MCF 10A (cell line): Measurements from ENCODE around the gene CNIH1. TPM values are rescaled to one million over a fixed set of nuclear protein-coding genes. Genes with fewer than 3 reads are reported as not detected.

ENCODE experiments used
- BruUV-seq: library from RNA; stranded (reverse); fragments of 400-500 nt; replicated peaks from 2 replicates; lab custom pipeline; 2021; lab: Mats Ljungman, UMichigan
- CTCF ChIA-PET: fragments of 300-600 bp; sonication (Branson Sonifier 250); formaldehyde crosslinking; extraction: SDS; loops from one replicate; lab custom pipeline; 2021; ENCODE audit warnings: antibody characterized with exemption, inconsistent platforms; lab: Yijun Ruan, JAX
- POLR2A ChIA-PET: fragments of 300-600, 350-650 bp; sonication (Branson Sonifier 250); formaldehyde crosslinking; extraction: SDS; loops from one replicate; lab custom pipeline; 2020; ENCODE audit warnings: antibody characterized with exemption, inconsistent platforms; lab: Yijun Ruan, JAX
- DNase-seq: peaks from one replicate; pipeline ENCODE4 v3.0.0-alpha.2; 2018; ENCODE audit not compliant: unreplicated experiment
- H3K27ac Mint-ChIP-seq: one replicate; pipeline ENCODE4 v1.8.0; 2022; ENCODE audit warnings: mild to moderate bottlenecking, low read depth, mixed read lengths; ENCODE audit not compliant: unreplicated experiment
- H3K27me3 Mint-ChIP-seq: one replicate; pipeline ENCODE4 v1.8.0; 2022; ENCODE audit warnings: mixed read lengths; ENCODE audit not compliant: insufficient read depth, unreplicated experiment
- H3K36me3 Mint-ChIP-seq: one replicate; pipeline ENCODE4 v1.8.0; 2022; ENCODE audit warnings: mild to moderate bottlenecking, moderate library complexity, mixed read lengths; ENCODE audit not compliant: insufficient read depth, unreplicated experiment
- H3K4me1 Mint-ChIP-seq: one replicate; pipeline ENCODE4 v1.8.0; 2022; ENCODE audit warnings: mixed read lengths; ENCODE audit not compliant: insufficient read depth, unreplicated experiment
- H3K4me3 Mint-ChIP-seq: one replicate; pipeline ENCODE4 v1.8.0; 2022; ENCODE audit warnings: mild to moderate bottlenecking, moderate library complexity, mixed read lengths; ENCODE audit not compliant: unreplicated experiment
- H3K9me3 Mint-ChIP-seq: one replicate; pipeline ENCODE4 v1.8.0; 2022; ENCODE audit warnings: mixed read lengths; ENCODE audit not compliant: unreplicated experiment
- intact Hi-C: fragments of 100-400 bp; cut with micrococcal nuclease; formaldehyde crosslinking; loops from 2 replicates; pipeline ENCODE4 v1.14.1; 2022
- total RNA-seq: library from RNA; stranded (reverse); gene quantifications from 2 replicates; pipeline ENCODE4 v1.2.3, GENCODE V29; 2022
- TF ChIP-seq, protein P1 (sequence below): fragments of 200-600 bp; IDR thresholded peaks from one replicate; pipeline ENCODE4 v1.8.0; 2022; ENCODE audit warnings: antibody characterized with exemption, mild to moderate bottlenecking; ENCODE audit not compliant: unreplicated experiment

Gene CNIH1
- total RNA-seq, 1 experiment from 2014 or later = 228 TPM

DNA sequence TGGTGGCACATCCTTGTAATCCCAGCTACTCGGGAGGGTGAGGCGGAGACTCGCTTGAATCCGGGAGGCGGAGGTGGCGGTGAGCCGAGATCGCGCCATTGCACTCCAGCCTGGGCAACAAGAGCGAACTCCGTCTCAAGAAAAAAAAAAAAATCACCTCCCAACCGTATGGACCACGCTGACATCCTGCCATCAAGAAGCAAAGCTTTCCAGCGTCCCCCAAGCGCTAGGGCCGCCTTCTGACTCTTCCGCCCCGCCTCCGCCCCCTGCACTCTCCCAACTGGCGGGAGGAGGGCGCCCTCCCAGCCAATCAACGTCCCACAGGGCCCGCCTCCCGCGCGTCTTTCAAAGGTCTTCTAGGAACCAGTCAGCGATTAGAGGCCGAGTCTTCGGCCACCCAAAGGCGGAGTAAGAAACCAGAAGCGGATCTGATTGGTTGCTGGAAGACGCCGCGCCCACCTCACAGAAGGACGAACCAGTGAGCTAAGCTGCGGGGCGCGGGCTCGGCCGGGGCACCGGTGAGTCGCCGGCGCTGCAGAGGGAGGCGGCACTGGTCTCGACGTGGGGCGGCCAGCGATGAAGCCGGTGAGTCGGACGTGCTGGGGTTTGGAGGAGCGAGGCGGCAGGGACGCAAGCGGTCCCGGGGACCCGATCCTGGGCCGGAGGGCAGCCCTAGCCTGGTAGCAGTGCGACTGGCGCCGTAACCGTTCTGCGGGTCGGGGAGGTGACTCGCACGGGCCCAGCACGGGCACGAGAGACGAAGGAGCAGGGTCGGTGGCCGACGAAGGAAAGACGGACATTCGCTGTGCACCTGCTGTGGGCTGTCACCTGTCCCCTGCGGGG lies 44.5 kb downstream of the CNIH1 start, which contains the start of gene CDKN3:
CDKN3 (plus strand) TSS at position 515 of the 843 bp plus-strand sequence; CDS start at position 577, 62 bp downstream.
- BruUV-seq = no TSS peak
- Mint-ChIP-seq H3K4me1 (peaks cover 16% of the 10 kb centered on the region), H3K27me3 (no peaks in the 10 kb centered on the region), H3K4me3 (peak within 1 kb of the TSS; percentile 85), H3K27ac (peak within 1 kb of the TSS; percentile 37), H3K9me3 (no peaks in the 10 kb centered on the region), H3K36me3 (peaks cover 16% of the 10 kb centered on the region)
- CTCF ChIA-PET = interaction anchor here (0.6 to 2.3 kb wide), 16 partner anchors 9 to 590 kb away, joined by 3 to 9 read pairs (median 4); partner anchors contain the start of gene GMFB
- POLR2A ChIA-PET = interaction anchor here (0.6 to 3.2 kb wide), 17 partner anchors 8 to 1596 kb away, joined by 3 to 16 read pairs (median 4); partner anchors contain the start of genes CGRRF1 and GMFB
- DNase-seq = peak; percentile 100
- TF ChIP-seq, protein P1, sequence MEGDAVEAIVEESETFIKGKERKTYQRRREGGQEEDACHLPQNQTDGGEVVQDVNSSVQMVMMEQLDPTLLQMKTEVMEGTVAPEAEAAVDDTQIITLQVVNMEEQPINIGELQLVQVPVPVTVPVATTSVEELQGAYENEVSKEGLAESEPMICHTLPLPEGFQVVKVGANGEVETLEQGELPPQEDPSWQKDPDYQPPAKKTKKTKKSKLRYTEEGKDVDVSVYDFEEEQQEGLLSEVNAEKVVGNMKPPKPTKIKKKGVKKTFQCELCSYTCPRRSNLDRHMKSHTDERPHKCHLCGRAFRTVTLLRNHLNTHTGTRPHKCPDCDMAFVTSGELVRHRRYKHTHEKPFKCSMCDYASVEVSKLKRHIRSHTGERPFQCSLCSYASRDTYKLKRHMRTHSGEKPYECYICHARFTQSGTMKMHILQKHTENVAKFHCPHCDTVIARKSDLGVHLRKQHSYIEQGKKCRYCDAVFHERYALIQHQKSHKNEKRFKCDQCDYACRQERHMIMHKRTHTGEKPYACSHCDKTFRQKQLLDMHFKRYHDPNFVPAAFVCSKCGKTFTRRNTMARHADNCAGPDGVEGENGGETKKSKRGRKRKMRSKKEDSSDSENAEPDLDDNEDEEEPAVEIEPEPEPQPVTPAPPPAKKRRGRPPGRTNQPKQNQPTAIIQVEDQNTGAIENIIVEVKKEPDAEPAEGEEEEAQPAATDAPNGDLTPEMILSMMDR = peak; percentile 45
- intact Hi-C loops = no loop called here

DNA sequence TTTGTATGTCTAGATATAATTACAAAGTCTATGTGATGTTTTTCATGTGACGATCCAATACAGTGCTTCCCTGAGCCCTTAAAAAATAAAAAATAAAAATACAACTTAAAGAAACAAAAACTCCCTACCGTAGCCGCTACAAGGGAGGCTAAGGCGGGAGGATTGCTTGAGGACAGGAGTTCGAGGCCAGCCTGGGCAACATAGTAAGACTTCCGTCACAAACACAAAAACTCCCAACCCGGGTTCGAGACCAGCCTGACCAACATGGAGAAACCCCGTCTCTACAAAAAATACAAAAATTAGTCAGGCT lies 45.0 kb downstream of the CNIH1 start:
- CTCF ChIA-PET = interaction anchor here (0.6 to 2.3 kb wide), 10 partner anchors 8 to 565 kb away, joined by 3 to 9 read pairs (median 4); partner anchors contain the start of gene GMFB
- Mint-ChIP-seq H3K9me3 (no peaks in the 10 kb centered on the region), H3K4me3 (peak overlapping the region; percentile 85), H3K4me1 (peaks cover 16% of the 10 kb centered on the region), H3K27me3 (no peaks in the 10 kb centered on the region), H3K27ac (peak overlapping the region; percentile 37), H3K36me3 (peaks cover 16% of the 10 kb centered on the region)
- POLR2A ChIA-PET = interaction anchor here (0.6 to 3.2 kb wide), 11 partner anchors 8 to 335 kb away, joined by 3 to 16 read pairs (median 4); partner anchors contain the start of genes CGRRF1 and GMFB
- TF ChIP-seq, protein P1 = no peak
- TSS peak; percentile 87 for BruUV-seq
- intact Hi-C loops = no loop called here
- DNase-seq = no peak

DNA sequence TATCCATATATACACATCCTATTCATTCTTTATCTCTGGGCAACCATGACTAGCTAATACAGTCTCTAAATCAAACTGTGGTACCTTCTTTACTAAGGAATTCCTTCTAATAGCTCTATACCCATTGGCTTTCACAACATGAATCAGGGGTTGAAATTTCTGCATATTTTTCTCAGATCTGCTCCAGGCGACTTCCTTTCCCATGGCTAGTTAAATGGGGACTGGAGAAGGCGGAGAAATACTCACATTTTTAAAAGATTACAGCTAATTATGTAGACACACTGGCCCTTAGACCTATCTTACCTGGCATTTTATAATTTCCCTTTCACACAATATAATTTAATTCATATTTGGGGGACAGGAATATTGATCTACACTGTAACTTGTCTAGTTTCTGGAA lies 45.5 kb downstream of the CNIH1 start:
- intact Hi-C loops = no loop called here
- H3K27ac Mint-ChIP-seq = no peak overlapping the region
- ChIA-PET CTCF (interaction anchor here (0.6 to 2.3 kb wide), 6 partner anchors 8 to 342 kb away, joined by 3 to 9 read pairs (median 5); no protein-coding TSS in a partner anchor), POLR2A (interaction anchor here (0.9 to 3.2 kb wide), 4 partner anchors 28 to 1011 kb away, joined by 3 to 11 read pairs (median 4); partner anchors contain the start of gene GMFB)
- H3K4me1 Mint-ChIP-seq = peaks cover 16% of the 10 kb centered on the region
- no TSS peak for BruUV-seq
- no peak overlapping the region for H3K4me3 Mint-ChIP-seq
- TF ChIP-seq, protein P1 = no peak
- H3K36me3 Mint-ChIP-seq = peaks cover 16% of the 10 kb centered on the region
- no peaks in the 10 kb centered on the region for H3K27me3 Mint-ChIP-seq
- H3K9me3 Mint-ChIP-seq = no peaks in the 10 kb centered on the region
- no peak for DNase-seq

DNA sequence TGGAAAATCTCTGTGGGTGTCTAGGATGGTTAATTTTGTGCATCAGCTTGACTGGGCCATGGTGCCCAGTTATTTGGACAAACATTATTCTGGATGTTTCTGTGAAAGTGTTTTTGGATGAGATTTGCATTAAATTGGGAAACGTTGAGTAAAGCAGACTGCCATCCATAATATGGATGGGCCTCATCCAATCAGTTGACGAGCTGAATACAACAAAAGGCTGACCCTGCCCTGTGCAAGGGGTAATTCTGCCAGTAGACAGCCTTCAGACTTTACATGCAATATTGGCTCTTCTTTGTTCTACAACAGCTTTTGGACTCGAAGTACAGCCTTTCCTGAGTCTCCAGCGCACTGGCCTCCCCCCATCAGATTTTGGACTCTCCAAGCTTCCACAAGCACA lies 45.9 kb downstream of the CNIH1 start:
- intact Hi-C loops = no loop called here
- TF ChIP-seq, protein P1 = no peak
- POLR2A ChIA-PET = interaction anchor here (0.9 to 3.2 kb wide), 2 partner anchors 51 to 1011 kb away, joined by 3 to 11 read pairs; no protein-coding TSS in a partner anchor
- H3K27ac Mint-ChIP-seq = no peak overlapping the region
- peaks cover 16% of the 10 kb centered on the region for H3K4me1 Mint-ChIP-seq
- no TSS peak for BruUV-seq
- peaks cover 16% of the 10 kb centered on the region for H3K36me3 Mint-ChIP-seq
- no peaks in the 10 kb centered on the region for H3K27me3 Mint-ChIP-seq
- no peak overlapping the region for H3K4me3 Mint-ChIP-seq
- DNase-seq = no peak
- CTCF ChIA-PET = interaction anchor here (0.6 to 2.3 kb wide), 7 partner anchors 8 to 870 kb away, joined by 3 to 9 read pairs (median 5); no protein-coding TSS in a partner anchor
- no peaks in the 10 kb centered on the region for H3K9me3 Mint-ChIP-seq
